Cardiac fibroblast (primary cell): ENCODE measurements around the gene NWD2.

Experiments used
- DNase-seq, 2 donors: peaks; one replicate each; pipeline versions ENCODE4 v3.0.0 to v3.0.0-alpha.2; 2010; ENCODE audit warnings: low read depth in 2 of 2
- H3K4me3 ChIP-seq, 2 donors: replicated peaks in 1 of 2; 1 replicate in 1 of 2; 2 replicates in 1 of 2; pipeline ENCODE4 v1.5.1; 2011; ENCODE audit warnings: low read depth in 2 of 2, low read length in 2 of 2, mild to moderate bottlenecking in 2 of 2, moderate library complexity in 1 of 2
- CTCF ChIP-seq: IDR thresholded peaks from one replicate; pipeline ENCODE4 v1.5.1; 2011; ENCODE audit warnings: low read depth, mild to moderate bottlenecking, low read length, inconsistent platforms

NWD2 gene

GRCh38 chr4:37481547-37482122 lies 237.1 kb downstream of the NWD2 start:
- TF ChIP-seq CTCF = no peak
- no peak overlapping the region for H3K4me3 ChIP-seq
- DNase-seq = no peak

GRCh38 chr4:37482236-37482913 lies 237.8 kb downstream of the NWD2 start:
- DNase-seq = no peak
- no peak for TF ChIP-seq CTCF
- no peak overlapping the region for H3K4me3 ChIP-seq

- no peak overlapping the region for H3K4me3 ChIP-seq
- DNase-seq = no peak
- no peak for TF ChIP-seq CTCF
Measured at GRCh38 chr4:37483610-37484009, 239.1 kb downstream of the NWD2 start.

GRCh38 chr4:37486166-37486565 lies 241.6 kb downstream of the NWD2 start:
- no peak for DNase-seq
- no peak for TF ChIP-seq CTCF
- no peak overlapping the region for H3K4me3 ChIP-seq

GRCh38 chr4:37487668-37488067 lies 243.1 kb downstream of the NWD2 start:
- no peak overlapping the region for H3K4me3 ChIP-seq
- TF ChIP-seq CTCF = no peak

GRCh38 chr4:37489697-37490096 lies 245.2 kb downstream of the NWD2 start:
- DNase-seq = no peak
- H3K4me3 ChIP-seq = no peak overlapping the region
- TF ChIP-seq CTCF = no peak

More at GRCh38 chr4:37487668-37488067, 243.1 kb downstream of the NWD2 start:
- no peak for DNase-seq
